OCI-M2 (cell line): ENCODE measurements around the gene FBXL12.
"Not testable (repeated sequence)": the region's sequence is repeated elsewhere in the genome, so short reads cannot be mapped to it uniquely, and the experiment has no call there.

Source experiments
- DNase-seq: peaks from one replicate; lab custom pipeline; 2025; ENCODE audit not compliant: unreplicated experiment; lab: John Stamatoyannopoulos, UW

Gene FBXL12

DNA sequence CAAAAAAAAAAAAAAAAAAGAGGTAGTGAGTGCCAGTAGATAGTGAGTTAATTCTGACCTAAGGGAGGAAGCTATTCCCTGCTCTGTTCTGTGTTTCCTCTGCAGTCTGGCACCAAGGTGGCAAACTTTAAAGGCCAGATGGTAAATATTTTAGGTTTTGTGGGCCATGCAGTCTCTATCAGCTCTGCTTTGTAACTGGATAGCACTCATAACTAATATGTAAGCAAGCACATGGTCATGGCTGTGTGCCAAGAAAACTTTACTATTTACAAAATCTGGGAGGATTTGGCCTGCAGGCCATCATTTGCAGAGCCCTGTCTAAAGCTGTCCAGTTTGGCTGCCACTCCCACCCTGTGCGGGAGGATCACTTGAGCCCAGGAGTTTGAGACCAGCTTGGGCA lies 20.5 kb upstream of the FBXL12 start:
- DNase-seq: no peak

DNA sequence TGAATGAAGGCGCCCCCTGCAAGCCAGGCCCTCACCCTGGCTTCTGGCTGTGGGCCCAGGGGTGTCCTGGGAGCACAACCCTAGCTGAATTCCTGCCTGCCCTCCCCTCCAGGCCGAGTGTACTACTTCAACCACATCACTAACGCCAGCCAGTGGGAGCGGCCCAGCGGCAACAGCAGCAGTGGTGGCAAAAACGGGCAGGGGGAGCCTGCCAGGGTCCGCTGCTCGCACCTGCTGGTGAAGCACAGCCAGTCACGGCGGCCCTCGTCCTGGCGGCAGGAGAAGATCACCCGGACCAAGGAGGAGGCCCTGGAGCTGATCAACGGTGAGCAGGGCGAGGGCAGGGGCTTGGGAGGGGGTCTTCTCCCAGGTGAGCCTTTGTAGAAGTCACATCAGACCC lies 19.4 kb upstream of the FBXL12 start:
- no peak for DNase-seq

DNA sequence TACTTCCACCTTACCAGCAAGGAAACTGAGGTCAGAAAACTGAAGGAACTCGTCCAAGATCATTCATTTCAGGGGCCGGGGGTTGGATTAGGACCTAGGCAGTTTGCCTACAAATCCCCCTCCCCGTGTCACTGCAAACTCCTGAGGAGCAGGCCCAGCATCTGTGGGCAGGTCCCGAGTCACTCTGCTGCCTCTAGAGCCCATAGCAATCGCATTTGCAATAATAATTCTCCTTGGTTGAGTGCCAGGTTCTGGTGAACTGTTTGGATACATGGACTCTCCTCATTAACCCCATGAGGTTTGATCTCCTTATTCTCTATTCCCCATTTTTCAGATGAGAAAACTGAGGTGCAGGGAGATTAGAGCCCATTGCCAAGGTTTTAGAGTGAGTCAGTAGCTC lies 17.1 kb upstream of the FBXL12 start:
- DNase-seq: no peak

DNA sequence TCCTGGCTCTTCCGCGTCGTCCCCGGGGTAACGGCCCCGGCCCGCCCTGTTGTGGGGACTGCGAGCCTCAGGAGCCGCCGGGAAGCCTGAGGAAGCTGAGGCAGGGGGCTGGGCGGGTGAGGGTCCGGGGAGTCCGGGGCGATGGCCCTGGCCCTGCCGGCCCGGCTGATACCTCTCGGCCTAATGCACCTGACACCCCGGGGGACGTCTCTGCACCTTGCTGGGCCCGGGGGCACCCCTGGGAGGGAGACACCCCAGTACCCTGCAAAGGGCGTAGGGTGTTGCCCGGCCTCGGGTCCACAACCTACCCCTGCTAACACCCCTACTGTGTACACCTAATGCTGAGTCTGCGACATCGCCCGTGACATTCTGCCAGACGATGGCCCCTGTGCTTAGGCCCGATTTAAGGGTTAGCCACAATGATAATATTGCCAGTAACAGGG lies 16.6 kb upstream of the FBXL12 start:
- no peak for DNase-seq

DNA sequence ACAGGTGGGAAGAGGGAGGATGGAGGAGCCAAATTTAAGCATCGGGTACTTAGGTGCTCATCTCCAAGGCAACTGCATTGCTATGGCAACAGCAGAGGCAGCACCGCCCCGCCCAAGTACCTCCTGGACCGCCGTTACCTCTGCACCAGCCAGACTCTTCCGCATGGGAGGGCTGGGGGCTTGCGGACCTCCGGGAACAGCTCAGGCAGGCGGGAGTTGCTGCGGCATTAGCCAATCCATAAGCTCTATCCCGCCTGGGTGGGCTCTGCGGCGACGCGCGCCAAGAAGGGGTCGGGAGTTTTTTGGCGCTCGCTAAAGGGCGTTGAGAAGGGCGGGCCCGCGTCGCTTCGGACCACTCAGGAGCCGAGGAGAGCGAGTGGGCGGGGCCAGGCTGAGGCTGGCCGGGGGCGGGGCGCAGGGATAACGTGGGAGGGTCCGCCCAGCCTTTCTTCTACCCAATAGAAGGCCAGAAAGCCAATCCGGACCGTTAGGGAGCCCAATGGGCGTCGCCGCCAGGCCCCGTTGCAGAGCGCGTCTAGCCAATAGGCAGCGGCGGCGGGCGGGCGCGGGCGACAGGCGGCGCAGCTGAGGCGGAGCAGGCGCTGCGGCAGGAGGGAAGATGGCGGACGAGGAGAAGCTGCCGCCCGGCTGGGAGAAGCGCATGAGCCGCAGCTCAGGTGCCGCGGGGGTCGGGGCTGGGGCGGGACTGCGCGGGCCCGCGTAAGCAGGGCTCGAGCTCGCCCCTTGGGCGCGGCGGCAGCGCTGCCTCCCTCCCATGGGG lies 16.0 kb upstream of the FBXL12 start, which contains the start of gene PIN1:
TSS of gene PIN1 (plus strand) at position 593 of the 781 bp plus-strand sequence. CDS start at position 620, 27 bp downstream.
- DNase-seq: peak; percentile 87

DNA sequence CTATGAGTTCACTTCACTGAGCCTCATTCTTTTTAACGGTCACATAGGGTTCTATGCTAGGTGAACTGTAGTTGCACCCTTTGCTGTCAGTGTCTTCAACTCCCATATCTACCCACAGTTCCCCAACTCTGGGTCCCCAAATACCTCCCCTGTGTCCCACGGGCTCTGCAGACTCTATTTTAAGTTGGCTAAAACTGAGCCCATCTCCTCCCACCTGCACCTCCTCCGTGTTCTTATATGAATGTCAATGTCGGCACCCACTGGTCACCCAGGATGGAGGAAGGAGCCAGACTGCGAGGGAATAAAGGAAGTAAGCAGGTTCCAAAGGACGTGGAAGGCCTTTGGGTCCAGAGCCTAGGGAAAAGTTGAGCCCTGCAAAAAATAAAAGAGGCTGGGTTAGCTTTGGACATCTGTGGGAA lies 15.4 kb upstream of the FBXL12 start:
- no peak for DNase-seq

DNA sequence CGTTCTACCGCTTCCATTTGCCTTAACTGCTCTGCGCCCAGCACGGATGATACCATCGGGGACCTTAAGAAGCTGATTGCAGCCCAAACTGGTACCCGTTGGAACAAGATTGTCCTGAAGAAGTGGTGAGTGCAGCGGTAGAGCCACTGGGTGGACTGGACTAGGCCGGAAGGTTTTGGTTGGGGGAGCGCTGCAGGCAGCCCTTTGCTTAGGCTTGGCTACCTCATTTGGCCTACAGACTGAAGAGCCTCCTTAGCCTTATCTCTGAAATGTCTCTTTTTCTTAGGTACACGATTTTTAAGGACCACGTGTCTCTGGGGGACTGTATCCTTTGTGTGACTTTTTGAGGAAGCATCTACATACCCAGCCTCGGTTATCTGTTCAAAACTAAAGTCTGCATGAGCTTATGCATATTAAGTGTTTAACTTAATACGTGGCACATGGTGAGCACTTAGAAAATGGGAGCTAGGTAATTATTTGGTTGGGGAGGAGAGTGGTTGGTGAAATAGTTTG lies 9.7 kb upstream of the FBXL12 start:
- no peak for DNase-seq

DNA sequence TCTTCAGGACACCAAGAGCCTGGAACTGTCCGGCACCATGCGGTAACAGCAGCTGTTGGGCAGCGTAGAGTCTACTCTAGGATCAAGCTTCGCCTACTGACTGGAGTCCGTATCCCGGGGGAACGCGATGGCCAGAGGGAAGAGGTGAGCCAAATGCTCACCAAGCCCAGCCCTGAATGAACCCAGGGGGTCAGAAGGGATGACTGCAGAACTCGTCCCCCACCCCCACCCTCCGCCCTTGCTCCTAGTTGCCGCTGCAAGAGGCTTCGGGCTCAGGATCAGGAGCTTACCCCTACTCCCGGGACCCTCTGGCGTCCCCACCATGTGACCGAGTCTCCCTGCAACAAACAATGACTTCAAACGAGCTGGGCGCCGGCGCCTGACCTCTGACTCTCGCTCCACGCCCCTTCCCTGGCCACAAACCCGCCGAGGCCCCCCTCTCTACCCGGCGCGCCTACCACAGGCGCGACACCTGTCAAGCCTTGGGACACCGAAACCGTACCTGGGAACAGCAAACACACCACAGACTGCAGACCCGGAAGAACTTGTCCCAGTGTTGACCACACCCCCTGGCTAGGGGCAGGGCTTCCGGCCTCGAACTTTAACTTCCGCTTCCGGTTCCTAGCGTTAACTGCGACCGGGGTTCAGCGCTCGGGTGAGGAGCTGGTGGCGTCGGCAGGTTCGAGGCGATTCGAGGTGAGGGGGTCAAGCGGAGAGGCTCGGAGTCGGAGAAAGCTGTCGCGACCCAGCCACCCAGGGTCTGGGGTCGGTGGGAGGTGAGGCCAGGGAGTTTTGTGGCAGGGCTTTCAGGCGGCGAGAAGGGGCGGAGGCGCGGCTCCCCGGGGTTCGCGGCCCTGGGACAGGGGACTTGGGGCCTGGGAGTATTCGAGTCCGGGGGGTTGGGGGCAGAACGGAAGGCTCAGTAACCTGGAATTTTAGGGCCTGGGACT lies 8.7 kb upstream of the FBXL12 start, which contains the start of gene UBL5:
TSS of gene UBL5 (plus strand) at position 630 of the 950 bp plus-strand sequence. CDS start 420 bp downstream, outside the sequence.
- DNase-seq: peak; percentile 19

DNA sequence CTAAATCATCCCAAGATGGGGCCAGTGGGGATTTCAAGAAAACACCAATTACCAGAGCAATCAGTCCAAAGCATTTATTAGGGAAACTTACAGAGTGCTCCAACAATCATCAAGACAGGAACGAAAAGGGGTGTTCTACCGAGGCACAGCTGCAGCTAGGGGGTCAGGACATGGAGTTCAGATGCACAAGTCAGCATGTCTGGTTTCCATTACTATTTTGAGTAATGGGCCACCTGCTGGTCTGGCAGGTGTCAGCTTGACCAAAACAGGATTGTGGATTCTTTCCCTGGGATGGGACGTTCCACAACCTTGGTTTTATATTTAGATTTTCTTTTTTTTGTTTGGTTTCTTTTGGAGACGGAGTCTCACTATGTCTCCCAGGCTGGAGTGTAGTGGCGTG lies 4.9 kb upstream of the FBXL12 start:
- no peak for DNase-seq

DNA sequence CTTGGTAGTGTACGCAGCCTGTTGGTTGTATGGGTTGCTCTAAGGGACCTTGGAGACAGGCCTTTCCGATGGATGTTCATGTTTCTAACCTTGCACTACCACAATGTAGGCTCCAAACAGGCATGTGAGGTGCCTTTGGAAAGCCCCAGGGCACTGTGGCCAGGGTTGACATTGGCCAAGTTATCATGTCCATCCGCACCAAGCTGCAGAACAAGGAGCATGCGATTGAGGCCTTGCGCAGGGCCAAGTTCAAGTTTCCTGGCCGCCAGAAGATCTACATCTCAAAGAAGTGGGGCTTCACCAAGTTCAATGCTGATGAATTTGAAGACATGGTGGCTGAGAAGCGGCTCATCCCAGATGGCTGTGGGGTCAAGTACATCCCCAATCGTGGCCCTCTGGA lies 1.2 kb upstream of the FBXL12 start:
- not testable (repeated sequence) for DNase-seq

DNA sequence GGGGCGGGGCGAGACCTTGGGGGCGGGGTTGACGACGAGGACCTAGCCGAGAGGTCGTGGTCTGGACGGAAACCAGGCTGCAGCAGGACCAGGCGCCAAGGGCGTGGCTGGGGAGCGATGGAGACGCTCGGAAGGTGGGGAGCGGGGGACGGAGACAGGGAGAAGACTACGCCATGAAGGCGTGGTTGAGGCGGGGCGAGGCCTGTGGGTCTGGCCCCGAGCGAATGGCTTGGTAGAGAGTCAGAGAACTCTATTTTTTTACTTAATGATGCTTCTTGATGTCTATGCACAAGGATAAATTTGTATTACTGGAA lies 674 bp upstream of the FBXL12 start:
- peak; percentile 75 for DNase-seq

DNA sequence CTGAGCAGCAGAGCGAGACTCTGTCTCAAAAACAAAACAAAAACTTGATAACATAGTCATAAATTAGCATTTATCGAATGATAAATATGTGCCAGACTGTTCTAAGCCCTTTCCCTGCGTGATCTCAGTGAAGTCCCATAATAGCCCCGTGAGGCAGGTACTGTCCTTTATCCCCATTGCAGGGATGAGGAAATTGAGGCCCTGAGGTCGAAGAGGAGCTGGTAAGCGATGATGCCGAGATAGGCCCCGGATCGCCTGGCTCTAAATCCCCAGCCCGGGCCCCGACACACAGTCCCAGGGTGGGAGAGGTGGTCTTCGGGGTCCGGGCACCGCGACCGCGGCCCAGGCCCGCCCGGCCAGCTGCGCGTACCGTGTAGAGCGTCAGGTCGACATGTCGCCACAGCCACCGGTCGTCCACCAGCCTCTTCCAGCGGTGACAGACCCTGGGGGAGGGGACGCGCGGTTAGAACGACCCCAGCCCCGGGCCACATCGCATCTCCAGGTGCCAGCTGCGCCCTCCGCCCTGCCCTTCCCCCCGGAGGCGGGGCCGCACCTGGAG lies 625 bp downstream of the FBXL12 start:
- DNase-seq: no peak

DNA sequence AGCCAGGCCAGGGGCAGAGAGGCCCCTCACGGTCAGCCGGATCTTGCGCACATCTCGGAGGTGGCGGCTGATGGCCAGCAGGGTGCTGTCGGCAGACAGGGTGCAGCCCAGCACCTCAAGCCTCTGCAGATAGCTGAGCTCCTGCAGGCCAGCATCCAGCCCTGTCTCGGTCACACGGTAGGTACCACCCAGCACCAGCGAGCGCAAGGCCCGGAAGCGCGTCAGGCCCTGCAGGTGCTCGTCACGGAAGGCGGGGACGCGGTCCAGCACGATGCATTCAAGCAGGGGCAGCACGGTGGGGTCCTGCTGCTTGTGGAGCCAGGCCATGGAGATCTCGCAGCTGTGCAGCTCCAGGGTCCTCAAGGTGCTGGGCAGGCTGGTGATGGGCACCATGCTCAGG lies 7.7 kb downstream of the FBXL12 start:
- no peak for DNase-seq

DNA sequence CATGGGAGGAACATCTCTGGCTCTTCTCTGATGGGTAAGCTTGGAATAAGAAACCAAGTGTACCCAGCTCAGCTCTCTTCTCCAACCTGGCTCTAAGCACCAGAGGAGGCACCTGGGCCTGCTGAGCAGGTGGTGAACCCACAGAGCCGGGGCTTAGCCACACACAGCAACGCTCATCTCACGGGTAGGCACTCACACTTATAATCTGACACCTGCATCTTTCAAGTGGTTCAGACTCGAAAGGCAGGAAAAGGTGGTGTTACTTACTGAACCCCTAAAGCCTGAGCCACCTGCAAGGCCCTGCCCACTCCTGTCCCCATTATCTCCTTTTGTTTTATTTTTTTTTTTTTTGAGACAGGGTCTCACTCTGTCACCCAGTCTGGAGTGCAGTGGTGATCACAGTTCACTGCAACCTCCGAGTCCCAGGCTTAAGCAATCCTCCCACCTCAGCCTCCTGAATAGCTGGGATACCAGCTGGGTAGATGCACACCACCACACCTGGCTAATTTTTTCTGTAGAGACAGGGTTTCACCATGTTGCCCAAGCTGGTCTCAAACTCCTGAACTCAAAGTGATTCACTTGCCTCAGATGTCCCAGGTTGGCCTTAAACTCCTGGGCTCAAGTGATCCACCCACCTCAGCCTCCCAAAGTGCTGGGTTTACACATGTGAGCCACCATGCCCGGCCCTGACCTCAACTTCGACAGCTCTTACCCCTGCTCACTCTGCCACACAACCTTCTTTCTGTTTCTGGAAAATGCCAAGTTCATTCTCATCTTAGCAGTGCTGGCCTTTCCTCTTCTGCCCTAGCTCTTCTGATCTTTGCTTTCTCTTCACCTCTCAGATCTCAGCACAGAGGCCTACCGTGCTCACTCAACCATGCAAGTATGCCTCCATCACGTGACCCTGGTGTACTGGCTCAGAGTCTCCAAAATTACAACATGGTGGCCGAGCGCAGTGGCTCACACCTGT lies 9.7 kb downstream of the FBXL12 start:
- no peak for DNase-seq

DNA sequence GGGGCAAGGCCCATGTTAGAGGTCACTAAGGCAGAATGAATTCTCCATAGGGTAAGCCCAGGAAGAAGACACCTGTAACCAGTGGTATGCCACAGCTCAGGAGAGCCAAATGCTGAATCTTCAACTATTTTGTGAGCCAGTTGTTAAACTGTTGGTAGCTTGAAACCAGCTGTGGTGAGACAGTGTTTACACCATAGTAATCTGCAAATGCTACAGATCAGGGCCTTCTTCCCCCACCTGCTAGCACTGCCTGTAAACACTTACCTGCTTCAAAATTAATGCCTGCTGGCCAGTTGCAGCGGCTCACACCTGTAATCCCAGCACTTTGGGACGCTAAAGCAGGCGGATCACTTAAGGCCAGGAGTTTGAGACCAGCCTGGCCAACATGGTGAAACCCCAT lies 12.1 kb downstream of the FBXL12 start:
- DNase-seq: no peak

DNA sequence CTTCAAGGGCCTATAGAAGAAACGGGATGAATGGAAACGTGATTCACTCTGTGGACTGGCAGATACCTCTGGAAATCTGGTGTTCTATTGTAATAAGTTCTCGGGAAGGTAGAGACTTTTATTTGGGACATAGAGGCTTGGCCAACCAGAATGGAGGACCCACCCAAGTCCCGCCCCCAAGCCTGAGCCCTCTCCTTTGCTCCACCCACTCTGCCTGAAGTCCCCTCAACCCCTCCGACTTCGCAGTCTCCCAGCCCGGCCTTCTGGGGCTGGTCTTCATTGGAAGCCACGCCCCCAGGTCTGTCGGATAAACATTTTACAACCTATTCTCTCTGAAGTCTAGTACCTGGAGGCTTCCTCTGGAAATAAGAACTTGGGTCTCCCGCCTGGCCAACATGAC lies 16.9 kb downstream of the FBXL12 start:
- no peak for DNase-seq

DNA sequence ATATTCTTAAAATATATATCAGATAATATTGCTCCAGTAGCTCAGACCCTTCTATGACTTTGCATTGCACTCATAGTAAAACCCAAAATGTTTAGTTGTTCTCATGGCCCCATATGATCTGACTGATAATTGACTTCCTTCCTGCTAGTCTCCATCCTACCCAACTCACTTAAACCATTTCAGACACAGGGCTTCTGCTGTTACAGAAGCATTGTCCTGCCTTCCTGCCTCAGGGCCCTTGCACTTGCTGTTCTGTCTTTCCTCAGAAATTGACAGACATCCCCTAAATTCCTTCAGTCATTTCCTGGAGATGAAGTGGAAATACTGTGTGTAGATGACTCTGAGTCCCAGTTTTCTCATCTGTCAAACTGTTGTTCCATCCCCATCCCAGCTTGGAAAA lies 19.7 kb downstream of the FBXL12 start:
- no peak for DNase-seq

DNA sequence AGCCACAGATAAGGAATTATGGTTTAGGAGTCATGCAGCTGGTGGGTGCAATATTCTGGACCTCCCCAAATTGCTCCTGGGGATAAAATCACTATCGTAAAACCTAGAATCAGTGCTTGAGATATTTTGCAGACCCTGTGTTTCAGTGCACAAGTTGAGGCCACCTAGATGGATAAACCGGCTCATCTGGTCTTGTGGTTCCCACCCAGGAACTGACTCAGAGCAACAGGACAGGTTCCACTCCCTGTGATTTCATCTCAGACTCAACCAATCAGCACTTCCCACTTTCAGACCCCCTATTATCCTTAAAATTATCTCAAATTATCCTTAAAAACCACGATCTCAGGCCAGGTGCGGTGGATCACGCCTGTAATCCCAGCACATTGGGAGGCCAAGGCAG lies 21.0 kb downstream of the FBXL12 start:
- no peak for DNase-seq

DNA sequence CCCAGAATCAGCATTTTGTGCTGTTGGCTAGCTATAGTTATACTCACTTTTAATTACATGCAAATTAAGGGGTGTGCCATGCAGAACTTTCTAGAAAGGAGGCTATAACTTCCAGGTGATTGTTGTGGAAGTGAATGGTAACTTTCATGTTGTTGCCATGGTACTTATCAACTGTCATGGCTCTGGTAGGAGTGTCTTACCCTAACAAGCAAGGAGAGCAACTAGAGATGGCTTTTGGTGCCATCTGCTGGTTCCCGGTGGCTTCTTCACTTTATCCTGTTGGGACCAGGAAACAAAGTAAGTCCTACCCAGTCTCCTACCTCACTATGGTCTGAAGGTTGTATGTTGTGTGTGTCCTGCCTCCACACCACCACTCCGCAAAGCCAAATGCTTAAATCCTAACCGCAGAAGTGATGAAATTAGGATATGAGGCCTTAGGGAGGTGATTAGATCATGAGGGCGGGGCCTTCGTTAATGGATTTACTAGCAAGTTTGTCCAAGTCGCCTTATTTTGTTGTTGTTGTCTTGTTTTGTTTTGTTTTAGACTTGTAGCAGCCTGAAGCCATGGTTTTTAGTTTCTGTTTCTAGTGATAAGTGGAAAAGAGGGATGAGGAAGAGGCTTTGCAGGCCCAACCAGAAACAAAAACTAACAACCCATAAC lies 22.6 kb downstream of the FBXL12 start:
- peak; percentile 69 for DNase-seq
